Parathyroid adenoma (tissue), 2 donors: ENCODE results near the gene CCDC177.

Source experiments
- H2AFZ ChIP-seq: fragments of 300-600 bp; sonication (generic); one replicate; pipeline ENCODE4 v1.7.0; 2017; ENCODE audit warnings: antibody characterized with exemption, mild to moderate bottlenecking
- H3K27ac ChIP-seq: fragments of 300-600 bp; sonication (generic); one replicate; pipeline ENCODE4 v1.7.0; 2017
- H3K27me3 ChIP-seq: fragments of 300-600 bp; sonication (generic); one replicate; pipeline ENCODE4 v1.7.0; 2017; ENCODE audit warnings: low read length; ENCODE audit not compliant: control insufficient read depth, insufficient read depth
- H3K36me3 ChIP-seq: fragments of 300-600 bp; sonication (generic); one replicate; pipeline ENCODE4 v1.7.0; 2017; ENCODE audit warnings: low read length; ENCODE audit not compliant: control insufficient read depth, insufficient read depth
- H3K4me1 ChIP-seq: fragments of 300-600 bp; sonication (generic); one replicate; pipeline ENCODE4 v1.7.0; 2017; ENCODE audit warnings: control low read depth
- H3K4me2 ChIP-seq: fragments of 300-600 bp; sonication (generic); one replicate; pipeline ENCODE4 v1.7.0; 2017; ENCODE audit warnings: low read length
- H3K4me3 ChIP-seq: fragments of 300-600 bp; sonication (generic); one replicate; pipeline ENCODE4 v1.7.0; 2017; ENCODE audit warnings: low read depth, low read length
- H3K79me2 ChIP-seq: fragments of 300-600 bp; sonication (generic); one replicate; pipeline ENCODE4 v1.7.0; 2017; ENCODE audit warnings: control low read depth
- H3K9ac ChIP-seq: fragments of 300-600 bp; sonication (generic); one replicate; pipeline ENCODE4 v1.7.0; 2017; ENCODE audit warnings: mild to moderate bottlenecking
- H3K9me3 ChIP-seq: fragments of 300-600 bp; sonication (generic); one replicate; pipeline ENCODE4 v1.7.0; 2017; ENCODE audit warnings: low read length; ENCODE audit not compliant: control insufficient read depth
- TF ChIP-seq, protein P1 (sequence below): fragments of 300-600 bp; sonication (generic); IDR thresholded peaks from one replicate; pipeline ENCODE4 v1.7.0; 2017; ENCODE audit warnings: antibody characterized with exemption, mild to moderate bottlenecking
- donor health status: primary hyperparathyroidism.

CCDC177 gene

DNA sequence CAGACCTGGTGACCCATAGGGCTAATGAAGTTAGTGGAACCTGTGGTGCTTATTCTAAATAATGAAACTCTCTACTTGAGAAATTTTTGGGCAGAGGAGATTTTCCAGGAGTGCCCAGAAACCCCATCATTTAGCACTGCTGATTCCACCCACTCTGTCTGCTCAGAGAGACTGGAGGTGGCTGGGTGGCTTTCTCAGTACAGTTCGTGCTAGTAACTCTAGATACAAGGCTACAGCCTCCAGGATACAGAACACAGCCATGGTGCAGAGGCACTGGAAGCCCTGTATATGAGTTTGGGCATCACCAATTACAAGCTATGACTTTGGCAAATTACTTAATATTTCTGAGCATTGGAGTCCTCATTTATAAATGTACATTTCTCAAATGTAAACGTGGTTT, 32.4 kb downstream of the CCDC177 start:
- H2AFZ ChIP-seq, result no peak overlapping the region
- H3K27ac ChIP-seq, result no peak overlapping the region
- no peaks in the 10 kb centered on the region for H3K9me3 ChIP-seq
- no peaks in the 10 kb centered on the region for H3K79me2 ChIP-seq
- H3K27me3 ChIP-seq, result no peaks in the 10 kb centered on the region
- H3K36me3 ChIP-seq, result no peaks in the 10 kb centered on the region
- H3K4me1 ChIP-seq, result no peaks in the 10 kb centered on the region
- H3K4me2 ChIP-seq, result no peak overlapping the region
- H3K9ac ChIP-seq, result no peak overlapping the region
- H3K4me3 ChIP-seq, result no peak overlapping the region
- TF ChIP-seq, protein P1, sequence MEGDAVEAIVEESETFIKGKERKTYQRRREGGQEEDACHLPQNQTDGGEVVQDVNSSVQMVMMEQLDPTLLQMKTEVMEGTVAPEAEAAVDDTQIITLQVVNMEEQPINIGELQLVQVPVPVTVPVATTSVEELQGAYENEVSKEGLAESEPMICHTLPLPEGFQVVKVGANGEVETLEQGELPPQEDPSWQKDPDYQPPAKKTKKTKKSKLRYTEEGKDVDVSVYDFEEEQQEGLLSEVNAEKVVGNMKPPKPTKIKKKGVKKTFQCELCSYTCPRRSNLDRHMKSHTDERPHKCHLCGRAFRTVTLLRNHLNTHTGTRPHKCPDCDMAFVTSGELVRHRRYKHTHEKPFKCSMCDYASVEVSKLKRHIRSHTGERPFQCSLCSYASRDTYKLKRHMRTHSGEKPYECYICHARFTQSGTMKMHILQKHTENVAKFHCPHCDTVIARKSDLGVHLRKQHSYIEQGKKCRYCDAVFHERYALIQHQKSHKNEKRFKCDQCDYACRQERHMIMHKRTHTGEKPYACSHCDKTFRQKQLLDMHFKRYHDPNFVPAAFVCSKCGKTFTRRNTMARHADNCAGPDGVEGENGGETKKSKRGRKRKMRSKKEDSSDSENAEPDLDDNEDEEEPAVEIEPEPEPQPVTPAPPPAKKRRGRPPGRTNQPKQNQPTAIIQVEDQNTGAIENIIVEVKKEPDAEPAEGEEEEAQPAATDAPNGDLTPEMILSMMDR, result no peak

GRCh38 chr14:69540654-69541335, 33.9 kb downstream of the CCDC177 start:
- Histone ChIP-seq H3K27ac (no peak overlapping the region), H2AFZ (no peak overlapping the region), H3K4me2 (no peak overlapping the region), H3K9me3 (no peaks in the 10 kb centered on the region), H3K79me2 (no peaks in the 10 kb centered on the region), H3K4me1 (no peaks in the 10 kb centered on the region), H3K4me3 (no peak overlapping the region), H3K9ac (no peak overlapping the region), H3K36me3 (no peaks in the 10 kb centered on the region), H3K27me3 (no peaks in the 10 kb centered on the region)
- TF ChIP-seq, protein P1, result no peak

GRCh38 chr14:69539631-69540410, 34.9 kb downstream of the CCDC177 start:
- Histone ChIP-seq H3K4me2 (no peak overlapping the region), H3K36me3 (no peaks in the 10 kb centered on the region), H3K27me3 (no peaks in the 10 kb centered on the region), H3K4me3 (no peak overlapping the region), H3K4me1 (no peaks in the 10 kb centered on the region), H2AFZ (no peak overlapping the region), H3K9ac (no peak overlapping the region), H3K79me2 (no peaks in the 10 kb centered on the region), H3K9me3 (no peaks in the 10 kb centered on the region), H3K27ac (no peak overlapping the region)
- TF ChIP-seq, protein P1, result no peak

- H3K36me3 ChIP-seq, result no peaks in the 10 kb centered on the region
- H3K9ac ChIP-seq, result no peak overlapping the region
- H3K27me3 ChIP-seq, result no peaks in the 10 kb centered on the region
- H3K4me2 ChIP-seq, result no peak overlapping the region
- TF ChIP-seq, protein P1, result no peak
- H3K27ac ChIP-seq, result no peak overlapping the region
- H3K9me3 ChIP-seq, result no peaks in the 10 kb centered on the region
- H3K79me2 ChIP-seq, result no peaks in the 10 kb centered on the region
- no peak overlapping the region for H2AFZ ChIP-seq
- no peak overlapping the region for H3K4me3 ChIP-seq
- H3K4me1 ChIP-seq, result no peaks in the 10 kb centered on the region
These were observed 35.9 kb downstream of the CCDC177 start for GRCh38 chr14:69538766-69539165.
